ENCODE measurements around the gene LENG8.
"Not testable (repeated sequence)": the region's sequence is repeated elsewhere in the genome, so short reads cannot be mapped to it uniquely, and the experiment has no call there.

LENG8 gene

DNA sequence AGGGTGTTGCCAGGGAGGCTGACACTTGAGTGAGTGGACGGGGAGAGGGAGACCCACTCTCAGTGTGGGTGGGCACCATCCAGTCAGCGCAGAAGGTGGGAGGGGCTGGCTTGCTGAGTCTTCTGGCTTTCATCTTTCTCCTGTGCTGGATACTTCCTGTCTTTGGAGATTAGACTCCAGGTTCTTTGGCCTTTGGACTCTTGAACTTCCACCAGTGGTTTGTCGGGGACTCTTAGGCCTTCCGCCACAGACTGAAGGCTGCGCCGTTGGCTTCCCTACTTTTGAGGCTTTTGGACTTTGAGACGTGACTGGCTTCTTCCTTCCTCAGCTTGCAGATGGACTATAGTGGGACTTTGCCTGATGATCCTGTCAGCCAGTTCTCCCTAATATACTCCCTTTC lies 4.3 kb upstream of the LENG8 start:
- no peak for DNase-seq

DNA sequence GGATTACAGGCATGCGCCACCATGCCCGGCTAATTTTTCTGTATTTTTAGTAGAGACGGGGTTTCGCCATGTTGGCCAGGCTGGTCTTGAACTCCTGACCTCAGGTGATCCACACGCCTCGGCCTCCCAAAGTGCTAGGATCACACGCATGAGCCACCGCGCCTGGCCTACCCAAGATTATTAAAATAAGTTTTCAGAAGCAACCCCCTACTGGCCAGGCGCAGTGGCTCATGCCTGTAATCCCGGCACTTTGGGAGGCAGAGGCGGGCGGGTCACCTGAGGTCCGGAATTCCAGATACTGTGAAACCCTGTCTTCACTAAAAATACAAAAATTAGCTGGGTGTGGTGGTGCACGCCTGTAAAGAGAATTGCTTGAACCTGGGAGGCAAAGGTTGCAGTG lies 2.6 kb upstream of the LENG8 start:
- DNase-seq = not testable (repeated sequence)

DNA sequence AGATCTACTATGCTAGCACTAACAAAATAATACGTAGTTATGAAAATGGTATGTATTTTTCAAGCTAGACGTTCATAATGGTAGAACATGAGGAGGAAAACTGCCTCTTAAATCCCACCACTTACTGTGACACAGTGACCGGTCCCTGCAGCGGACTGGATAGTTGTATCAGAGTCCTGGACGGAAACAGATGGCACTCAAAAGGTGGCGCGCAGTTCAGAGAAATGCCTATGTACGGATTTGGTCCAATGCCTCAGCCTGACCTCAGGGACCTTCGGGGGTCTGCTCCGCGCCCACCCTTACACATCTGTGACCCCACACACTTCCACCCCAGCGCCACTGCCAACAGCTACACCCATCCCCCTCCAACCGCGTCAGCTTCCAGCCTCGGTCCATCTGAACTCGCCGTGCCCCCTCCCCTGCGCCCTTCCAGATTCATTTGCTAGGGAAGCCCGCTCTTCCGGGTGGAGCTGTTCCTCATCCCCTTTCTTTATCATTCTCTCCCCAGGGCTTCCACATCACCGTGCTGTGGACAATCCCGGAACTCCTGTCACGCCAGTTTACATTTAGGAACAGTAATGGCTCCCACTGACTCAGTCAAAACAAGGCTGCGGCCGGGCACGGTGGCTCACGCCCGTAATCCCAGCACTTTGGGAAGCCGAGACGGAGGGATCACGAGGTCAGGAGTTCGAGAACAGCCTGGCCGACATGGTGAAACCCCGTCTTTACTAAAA lies 792 bp upstream of the LENG8 start:
- peak; percentile 48 to 57 for DNase-seq

DNA sequence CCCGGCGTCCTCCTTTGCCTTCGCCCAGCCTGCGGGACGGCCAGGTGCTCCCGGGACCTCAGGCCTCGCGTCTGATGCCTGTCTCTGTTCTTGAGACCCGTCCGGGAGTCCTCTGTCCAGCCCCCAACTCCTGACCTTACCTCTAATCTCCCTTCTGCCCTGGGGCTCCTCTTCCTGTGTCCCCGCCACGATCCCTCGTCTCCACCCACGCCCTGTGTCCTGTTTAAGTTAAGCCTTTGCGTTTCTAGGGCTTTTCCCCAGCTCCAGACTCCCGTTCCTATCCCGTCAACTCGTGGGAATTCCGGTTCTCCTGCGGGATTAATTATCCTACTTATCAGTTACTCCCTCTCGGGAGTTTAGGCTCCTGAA lies 686 bp downstream of the LENG8 start:
- no peak for DNase-seq

DNA sequence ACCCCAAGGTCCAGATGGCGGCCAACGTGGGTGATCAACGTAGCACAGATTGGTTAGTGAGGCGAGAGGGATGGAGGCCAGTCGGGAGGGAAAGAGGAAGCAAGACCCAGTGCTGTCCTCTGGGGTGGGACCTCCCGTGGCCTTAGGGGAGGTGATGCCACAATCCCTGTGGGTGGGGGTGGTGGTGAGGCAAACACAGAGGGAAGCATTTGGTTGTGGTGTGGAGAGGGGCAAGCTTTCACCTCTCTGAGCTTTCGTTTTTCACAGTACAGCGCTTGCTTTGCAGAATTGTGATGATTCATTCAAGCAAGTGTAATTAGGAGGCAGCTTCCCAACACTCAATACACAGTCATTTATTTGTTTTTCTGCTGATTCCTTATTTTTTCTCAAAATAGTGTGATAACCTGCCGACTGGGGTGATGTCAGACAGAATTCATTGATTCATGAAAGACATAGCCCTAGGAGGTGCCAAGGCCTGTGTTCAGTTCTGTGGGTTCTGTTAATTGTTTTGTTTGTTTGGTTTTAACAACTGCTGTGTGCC lies 2.4 kb downstream of the LENG8 start:
- DNase-seq = peak in 1 of 2 donors; percentile 32

DNA sequence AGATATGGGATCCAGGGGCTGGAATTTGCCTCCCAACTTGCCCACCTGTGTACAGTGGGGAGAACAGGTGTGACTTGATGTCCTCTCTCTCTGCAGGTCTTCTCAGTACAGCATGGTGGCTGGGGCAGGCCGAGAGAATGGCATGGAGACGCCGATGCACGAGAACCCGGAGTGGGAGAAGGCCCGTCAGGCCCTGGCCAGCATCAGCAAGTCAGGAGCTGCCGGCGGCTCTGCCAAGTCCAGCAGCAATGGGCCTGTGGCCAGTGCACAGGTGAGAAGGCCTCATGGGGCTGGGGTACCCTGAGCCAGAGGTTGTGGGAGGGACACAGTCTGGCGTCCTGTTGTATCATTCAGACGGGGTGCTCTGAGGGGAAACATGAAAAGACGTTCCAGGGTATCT lies 3.0 kb downstream of the LENG8 start:
- DNase-seq = no peak

DNA sequence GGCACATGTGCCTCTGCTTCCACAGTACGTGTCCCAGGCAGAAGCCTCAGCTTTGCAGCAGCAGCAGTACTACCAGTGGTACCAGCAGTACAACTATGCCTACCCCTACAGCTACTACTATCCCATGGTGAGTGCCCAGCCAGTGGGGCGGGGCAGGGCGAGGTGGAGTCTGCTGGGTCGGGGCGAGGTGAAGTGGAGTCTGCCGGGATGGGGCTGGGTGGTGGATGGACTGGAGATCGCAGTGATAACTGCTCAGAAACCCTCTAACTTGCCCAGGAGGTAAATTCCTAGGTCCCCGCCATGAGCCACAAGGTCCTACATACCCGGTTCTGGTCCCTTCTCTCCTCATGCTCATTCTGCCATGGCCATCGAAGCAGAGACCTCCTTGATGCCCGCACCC lies 3.6 kb downstream of the LENG8 start:
- no peak for DNase-seq

DNA sequence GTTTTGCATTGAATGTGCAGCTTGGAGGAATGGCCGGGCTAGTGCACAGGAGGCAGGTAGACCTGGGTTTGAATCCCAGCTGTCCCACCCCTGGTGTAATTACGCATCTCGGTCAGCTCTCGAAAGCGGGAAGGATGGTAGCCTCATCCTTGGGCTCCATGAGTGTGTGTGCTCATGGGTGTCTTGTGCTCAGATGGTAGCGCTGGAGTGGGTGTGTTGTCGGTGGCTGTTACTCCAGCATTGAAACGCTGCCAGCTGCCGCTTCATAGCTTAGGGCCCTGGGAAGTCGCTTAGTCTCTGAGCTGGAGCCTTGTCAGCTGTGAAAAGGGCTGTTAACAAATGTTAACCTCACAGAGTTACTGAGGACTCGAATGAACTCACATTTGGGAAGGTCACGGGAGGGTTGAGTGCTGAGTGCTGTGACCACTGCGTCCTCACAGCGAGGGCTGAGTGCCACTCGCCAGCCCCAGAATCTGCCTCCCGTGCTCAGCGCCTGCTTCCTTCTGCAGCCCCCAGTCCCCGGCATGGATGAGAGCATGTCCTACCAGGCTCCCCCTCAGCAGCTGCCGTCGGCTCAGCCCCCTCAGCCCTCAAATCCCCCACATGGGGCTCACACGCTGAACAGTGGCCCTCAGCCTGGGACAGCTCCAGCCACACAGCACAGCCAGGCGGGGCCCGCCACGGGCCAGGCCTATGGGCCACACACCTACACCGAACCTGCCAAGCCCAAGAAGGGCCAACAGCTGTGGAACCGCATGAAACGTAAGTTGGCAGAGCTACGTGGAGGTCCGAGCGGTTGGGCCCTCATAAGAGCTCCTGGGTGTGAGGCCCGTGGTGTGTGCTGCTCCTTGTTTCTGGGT lies 5.2 kb downstream of the LENG8 start:
- DNase-seq = no peak

DNA sequence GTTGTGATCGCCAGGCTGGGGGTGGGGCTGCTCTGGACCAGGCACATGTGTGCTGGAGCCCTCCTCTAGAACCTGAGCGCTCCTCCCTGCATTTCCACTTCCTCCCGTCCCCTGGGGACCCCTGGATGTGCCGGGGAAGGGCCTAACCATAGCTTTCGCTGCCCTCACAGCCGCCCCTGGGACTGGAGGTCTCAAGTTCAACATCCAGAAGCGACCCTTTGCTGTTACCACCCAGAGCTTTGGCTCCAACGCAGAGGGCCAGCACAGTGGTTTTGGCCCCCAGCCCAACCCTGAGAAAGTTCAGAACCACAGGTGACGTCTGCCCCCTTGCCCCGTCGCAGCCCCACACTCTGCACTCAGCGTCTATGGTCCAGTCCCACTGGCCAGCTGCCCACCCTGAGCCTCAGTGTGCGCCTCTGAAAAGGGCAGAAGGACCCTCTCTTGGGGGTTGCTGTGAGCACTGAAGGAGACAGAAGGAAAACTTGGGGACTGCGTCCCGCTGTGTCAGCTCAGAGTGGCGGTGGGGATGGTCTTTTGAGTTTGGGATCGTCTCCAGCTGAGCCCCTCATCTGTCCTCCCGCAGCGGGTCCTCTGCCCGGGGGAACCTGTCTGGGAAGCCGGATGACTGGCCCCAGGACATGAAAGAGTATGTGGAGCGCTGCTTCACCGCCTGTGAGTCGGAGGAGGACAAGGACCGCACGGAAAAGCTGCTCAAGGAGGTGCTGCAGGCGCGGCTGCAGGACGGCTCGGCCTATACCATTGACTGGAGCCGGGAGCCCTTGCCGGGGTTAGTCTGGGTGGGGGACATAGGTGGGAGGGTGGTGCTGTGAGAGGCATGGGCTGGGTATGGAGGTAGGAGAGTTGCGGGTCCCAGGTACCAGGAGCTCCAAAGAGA lies 6.0 kb downstream of the LENG8 start:
- no peak for DNase-seq

DNA sequence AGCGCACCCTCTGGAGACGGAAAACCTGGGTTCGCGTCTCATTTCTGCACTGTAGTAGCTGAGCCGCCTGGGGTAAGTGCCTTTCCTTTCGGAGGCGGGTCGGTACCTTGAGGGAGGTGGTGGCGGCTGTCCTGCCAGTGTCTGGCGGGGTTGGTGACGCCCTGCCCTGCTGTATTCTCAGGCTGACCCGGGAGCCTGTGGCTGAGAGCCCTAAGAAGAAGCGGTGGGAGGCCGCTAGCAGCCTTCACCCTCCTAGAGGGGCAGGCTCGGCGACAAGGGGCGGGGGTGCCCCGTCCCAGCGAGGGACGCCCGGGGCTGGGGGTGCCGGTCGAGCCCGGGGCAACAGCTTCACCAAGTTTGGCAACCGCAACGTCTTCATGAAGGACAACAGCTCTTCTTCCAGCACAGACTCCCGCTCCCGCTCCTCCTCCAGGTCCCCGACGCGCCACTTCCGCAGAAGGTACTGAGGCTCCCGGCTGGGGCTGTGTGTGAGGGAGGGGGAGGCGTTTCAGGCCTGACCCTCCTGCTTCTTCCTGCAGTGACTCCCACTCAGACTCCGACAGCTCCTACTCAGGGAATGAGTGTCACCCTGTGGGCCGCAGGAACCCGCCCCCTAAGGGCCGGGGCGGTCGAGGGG lies 6.9 kb downstream of the LENG8 start:
- no peak for DNase-seq

DNA sequence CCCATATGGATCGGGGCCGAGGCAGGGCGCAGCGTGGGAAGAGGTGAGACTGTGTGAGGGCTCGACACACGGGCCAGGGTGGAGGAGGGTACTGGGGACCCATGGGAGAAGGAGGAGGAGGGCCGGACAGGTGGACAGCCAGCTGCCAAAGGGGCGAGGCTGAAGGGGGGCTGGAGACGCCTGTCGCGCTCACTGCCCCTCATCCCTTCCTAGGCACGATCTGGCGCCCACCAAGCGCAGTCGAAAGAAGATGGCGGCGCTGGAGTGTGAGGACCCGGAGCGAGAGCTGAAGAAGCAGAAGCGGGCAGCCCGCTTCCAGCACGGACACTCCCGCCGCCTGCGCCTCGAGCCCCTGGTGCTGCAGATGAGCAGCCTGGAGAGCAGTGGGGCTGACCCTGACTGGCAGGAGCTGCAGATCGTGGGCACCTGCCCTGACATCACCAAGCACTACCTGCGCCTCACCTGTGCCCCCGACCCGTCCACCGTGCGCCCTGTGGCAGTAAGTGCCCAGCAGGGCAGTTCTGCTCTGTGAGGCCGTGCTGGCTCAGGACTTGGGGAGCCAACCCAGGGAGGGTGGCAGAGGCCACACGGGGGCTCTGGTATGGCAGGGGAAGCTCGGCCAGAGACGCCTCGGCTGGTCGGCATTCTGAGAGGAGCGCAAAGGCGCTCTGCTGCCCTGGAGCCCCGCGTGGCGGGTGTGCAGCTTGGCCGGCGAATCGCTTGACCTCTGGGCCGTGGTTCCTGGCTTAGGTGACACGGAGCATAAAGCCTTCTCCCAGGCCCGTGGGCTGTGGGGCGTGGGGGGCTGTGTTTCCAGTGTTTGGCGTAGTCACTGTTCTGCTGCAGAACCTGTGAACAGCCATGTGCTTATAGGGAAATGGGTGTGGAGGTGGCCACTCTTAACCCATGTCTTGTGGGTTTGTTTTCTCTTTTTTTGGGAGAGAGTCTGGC lies 7.7 kb downstream of the LENG8 start:
- DNase-seq = no peak

DNA sequence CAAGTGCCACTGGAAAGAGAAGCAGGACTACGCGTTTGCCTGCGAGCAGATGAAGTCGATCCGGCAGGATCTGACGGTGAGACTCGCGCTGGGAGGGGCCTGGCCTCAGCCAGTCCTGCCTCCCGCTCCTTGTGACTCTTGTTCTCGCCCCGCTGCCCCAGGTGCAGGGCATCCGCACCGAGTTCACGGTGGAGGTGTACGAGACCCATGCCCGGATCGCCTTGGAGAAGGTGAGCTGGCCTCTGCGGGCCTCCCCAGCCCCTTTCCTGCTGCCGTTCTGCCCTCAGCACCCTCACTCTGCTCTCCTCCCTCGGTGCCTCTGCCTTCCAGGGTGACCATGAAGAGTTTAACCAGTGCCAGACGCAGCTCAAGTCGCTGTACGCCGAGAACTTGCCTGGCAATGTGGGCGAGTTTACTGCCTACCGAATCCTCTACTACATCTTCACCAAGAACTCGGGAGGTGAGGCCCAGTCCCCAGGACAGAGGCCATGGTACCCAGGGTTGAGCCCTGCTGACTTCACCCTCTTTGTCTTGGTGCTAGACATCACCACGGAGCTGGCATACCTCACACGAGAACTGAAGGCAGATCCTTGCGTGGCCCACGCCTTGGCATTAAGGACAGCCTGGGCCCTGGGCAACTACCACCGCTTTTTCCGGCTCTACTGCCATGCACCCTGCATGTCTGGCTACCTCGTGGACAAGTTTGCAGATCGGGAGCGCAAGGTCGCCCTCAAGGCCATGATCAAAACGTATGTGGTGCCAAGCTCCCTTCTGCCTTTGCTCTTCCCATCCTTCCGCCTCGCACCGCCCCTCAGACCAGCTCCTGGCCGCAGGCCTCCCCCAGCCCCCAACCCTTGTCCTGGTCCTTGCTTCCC lies 9.0 kb downstream of the LENG8 start:
- DNase-seq = no peak

DNA sequence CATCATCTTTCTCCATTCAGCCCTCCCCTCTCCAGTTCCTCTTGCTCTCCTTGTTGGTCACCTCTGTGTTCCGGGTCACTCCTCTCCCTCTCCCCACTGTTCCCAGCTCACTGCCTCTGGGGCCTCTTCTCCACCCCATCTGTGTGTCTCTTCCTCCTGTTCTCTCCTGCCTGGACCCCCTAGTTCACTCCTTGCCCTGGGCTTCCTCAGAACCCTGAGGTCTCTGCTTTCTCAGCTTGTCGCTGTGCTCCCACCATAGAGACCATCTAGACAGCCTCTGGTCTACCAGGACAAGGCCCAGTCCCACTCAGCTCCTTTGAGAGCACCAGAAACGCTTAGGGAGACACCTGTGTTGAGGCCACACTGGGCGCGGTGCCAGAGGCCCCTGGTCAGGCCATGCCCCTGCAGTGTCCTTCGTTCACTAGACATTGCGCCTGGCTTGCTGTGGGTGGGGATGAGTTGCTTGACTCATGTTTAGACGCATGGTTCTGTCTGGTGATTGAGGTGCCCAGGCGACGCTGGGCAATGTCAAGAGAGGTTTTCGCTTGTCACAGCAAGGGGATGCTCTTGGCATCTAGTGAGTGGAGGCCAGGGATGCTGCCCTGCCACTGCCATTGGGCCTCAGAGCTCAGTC lies 9.8 kb downstream of the LENG8 start:
- DNase-seq = no peak

DNA sequence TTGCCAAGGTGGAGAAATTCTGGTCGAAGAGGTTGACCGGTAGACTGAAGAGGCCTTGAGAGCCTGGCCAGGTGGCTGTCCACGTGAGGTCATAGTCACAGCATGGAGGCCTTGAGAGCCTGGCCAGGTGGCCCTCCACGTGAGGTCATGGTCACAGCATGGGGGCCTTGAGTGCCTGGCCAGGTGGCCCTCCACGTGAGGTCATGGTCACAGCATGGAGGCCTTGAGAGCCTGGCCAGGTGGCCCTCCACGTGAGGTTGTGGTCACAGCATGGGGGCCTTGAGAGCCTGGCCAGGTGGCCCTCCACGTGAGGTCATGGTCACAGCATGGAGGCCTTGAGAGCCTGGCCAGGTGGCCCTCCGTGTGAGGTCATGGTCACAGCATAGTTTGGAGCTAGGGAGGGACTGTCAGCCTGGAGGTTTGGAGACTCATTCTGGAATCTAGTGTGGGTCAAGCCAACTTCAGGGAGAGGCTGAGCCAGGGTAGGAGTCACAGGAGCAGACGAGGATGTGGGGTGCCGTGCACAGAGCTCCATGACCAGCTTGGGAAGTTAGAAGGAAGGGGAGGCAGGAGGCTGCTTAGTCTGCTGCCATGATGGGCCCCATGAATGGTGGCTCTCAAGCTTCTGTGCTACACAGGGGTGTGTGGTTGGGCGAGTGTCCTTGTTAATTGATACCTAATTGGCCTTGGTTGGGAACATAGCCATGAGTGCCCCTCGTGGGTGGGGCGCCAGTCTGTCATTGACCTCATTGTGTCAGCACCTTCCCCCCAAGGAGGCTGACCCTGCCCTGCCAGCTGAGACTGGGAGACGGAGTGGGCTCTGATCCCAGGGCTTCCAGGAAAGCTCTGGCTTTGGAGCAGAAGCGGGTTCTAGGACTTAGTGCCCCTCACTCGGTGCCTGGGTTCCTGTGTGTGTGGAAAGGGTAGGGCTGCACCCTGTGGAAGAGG lies 10.6 kb downstream of the LENG8 start:
- no peak for DNase-seq

DNA sequence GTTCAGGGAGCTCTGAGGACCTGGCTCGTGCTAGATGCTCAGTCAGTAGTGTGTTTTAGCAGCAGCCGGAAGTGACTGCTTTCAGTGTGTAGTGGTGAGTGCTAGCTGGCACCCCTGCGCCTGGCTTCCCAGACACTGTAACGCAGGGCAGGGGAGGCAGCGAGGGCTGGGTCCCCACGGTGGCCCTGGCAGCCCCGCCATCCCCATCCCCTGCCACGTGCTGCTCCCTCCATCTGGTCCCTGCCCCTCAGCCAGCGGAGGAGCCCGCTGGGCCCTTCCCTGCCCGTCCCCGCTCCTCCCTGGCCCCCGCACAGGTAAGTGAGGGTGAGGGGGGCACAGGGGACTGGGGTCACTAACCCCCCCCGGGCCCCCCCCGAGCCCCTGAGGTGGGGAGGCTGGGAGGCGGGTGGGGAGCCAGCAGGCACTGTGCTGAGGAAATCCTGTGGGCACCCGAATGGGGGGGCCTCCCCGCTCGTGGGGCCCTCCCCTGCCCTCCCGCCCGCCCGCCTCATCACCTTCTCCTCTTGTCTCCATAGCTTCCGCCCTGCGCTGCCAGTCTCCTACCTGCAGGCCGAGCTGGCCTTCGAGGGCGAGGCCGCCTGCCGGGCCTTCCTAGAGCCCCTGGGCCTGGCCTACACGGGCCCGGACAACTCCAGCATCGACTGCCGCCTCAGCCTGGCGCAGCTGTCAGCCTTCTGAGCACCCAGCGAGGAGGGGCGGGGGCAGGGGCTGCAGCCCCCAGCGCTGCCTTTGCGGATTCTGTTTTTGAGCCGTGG lies 11.4 kb downstream of the LENG8 start:
- no peak for DNase-seq

DNA sequence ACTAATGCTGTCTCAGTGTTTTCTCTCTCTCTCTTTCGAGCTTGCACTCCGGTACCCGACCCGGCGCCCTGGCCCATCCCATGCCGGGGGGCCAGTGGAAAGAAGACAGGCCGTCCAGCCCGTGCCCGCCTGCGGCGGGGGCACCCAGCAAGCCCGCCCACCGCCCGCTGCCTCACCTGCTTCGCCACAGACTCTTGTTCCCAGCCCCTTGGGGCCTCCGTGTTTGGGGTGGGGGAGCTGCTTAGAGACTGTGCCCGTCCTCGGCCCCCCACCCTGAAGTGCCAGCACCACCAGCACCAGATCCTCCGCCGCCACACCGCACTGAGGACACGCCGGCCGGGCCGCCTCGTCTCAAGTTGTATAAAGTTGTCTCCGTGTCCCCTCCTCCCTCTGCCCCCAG lies 12.2 kb downstream of the LENG8 start:
- no peak for DNase-seq

DNA sequence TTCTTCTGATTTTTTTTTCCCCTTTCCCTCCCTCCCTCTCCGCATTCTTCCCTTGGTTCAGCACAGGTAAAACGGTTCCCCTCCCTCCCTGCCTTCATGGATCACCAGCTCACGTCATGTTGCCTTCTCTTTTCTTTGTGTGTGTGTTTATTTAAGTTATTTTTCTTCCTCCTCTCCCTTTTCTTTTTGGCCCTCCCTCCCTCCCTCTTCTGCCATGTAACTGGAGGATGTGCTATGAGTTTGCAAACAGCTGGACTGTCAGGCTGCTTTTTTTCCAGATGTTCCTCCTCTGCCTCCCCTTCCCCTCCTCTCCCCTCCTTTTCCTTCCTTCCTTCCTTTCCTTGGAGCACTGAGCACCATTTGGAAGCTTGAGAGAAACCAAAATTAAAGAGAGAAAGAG lies 12.6 kb downstream of the LENG8 start:
- DNase-seq = no peak
